C4-2B (cell line): ENCODE data around the gene PTRH2.

Source experiments
- ZFX ChIP-seq: fragments of 450-650 bp; IDR thresholded peaks from 2 replicates; pipeline ENCODE4 v1.6.1; 2017
- TF ChIP-seq, protein P1 (sequence below): fragments of 450-650 bp; conservative IDR thresholded peaks from 2 replicates; pipeline ENCODE4 v1.5.1; 2017; ENCODE audit warnings: mild to moderate bottlenecking

DNA sequence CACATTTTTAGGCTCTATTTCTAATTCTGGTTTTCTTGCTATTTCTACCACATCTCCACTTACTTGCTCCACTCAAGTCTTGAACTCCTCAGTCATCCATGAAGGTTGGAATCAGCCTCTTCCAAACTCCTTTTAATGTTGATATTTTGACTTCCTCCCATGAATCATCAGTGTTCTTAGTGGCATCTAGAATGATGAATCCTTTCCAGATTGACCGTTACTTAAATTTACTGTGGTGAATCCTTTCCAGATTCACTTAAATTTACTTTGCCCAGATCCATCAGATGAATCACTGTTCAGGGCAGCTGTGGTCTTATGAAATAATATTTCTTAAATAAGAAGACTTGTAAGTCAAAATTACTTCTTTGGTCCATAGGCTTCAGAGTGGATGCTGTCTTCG, 55.1 kb downstream of the PTRH2 start:
- TF ChIP-seq, protein P1, sequence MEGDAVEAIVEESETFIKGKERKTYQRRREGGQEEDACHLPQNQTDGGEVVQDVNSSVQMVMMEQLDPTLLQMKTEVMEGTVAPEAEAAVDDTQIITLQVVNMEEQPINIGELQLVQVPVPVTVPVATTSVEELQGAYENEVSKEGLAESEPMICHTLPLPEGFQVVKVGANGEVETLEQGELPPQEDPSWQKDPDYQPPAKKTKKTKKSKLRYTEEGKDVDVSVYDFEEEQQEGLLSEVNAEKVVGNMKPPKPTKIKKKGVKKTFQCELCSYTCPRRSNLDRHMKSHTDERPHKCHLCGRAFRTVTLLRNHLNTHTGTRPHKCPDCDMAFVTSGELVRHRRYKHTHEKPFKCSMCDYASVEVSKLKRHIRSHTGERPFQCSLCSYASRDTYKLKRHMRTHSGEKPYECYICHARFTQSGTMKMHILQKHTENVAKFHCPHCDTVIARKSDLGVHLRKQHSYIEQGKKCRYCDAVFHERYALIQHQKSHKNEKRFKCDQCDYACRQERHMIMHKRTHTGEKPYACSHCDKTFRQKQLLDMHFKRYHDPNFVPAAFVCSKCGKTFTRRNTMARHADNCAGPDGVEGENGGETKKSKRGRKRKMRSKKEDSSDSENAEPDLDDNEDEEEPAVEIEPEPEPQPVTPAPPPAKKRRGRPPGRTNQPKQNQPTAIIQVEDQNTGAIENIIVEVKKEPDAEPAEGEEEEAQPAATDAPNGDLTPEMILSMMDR: no peak
- TF ChIP-seq ZFX: no peak
